ENCODE measurements around the gene ABCA12. TPM values are rescaled to one million over a fixed set of nuclear protein-coding genes. Genes with fewer than 3 reads are reported as not detected.

Gene ABCA12
- total and polyA plus RNA-seq, 2 donors (not counting 3 experiments of a cell fraction or from before 2014, with no cell fraction given): not detected

- dilution Hi-C loops (cut with MboI; ENCODE audit: extremely low pct_ligation_motif_present, low sequenced_read_pairs) (no loop called here), intact Hi-C loops (cut with micrococcal nuclease) (no loop called here)
- Histone ChIP-seq H3K27ac (ENCODE audit: insufficient read depth, low read depth, low read length) (no peak overlapping the region), H3K27me3 (ENCODE audit: control insufficient read depth in 2 of 2, insufficient read depth in 2 of 2, low read length in 2 of 2) (no peaks in the 10 kb centered on the region), H3K9me1 (replicated peaks; ENCODE audit: control insufficient read depth, extremely low read depth, insufficient read depth, low read length) (no peaks in the 10 kb centered on the region), H3K4me1 (ENCODE audit: control insufficient read depth, extremely low read depth, insufficient read depth, low read length) (no peaks in the 10 kb centered on the region), H2AFZ (ENCODE audit: low read depth, low read length) (no peak overlapping the region), H3K4me2 (ENCODE audit: insufficient read depth, low read length) (no peak overlapping the region), H3K36me3 (ENCODE audit: control insufficient read depth in 2 of 2, extremely low read depth in 1 of 2, insufficient read depth in 2 of 2, low read length in 2 of 2) (no peaks in the 10 kb centered on the region), H3K4me3 (replicated peaks in 1 of 3; ENCODE audit: insufficient read depth in 1 of 3, low read depth in 1 of 3, low read length in 3 of 3) (no peak overlapping the region), H4K20me1 (replicated peaks; ENCODE audit: control insufficient read depth, extremely low read depth, insufficient read depth, low read length) (no peaks in the 10 kb centered on the region), H3K79me2 (ENCODE audit: control insufficient read depth, insufficient read depth, low read length) (no peaks in the 10 kb centered on the region), H3K9ac (replicated peaks; ENCODE audit: extremely low read depth, insufficient read depth, low read length) (no peak overlapping the region), H3K9me3 (replicated peaks; ENCODE audit: control insufficient read depth, insufficient read depth, low read length) (no peaks in the 10 kb centered on the region)
- FAIRE-seq (no peak), DNase-seq (ENCODE audit: low read depth, low spot score) (no peak)
- no TSS peak for BruUV-seq (replicated peaks)
- CTCF ChIA-PET: no interaction called here
- POLR2A ChIA-PET: no interaction called here
- no peak for TF ChIP-seq POLR2A (IDR thresholded peaks at IDR 0.05; ENCODE audit: low read depth, low read length)
- TF ChIP-seq GATA2 (IDR thresholded peaks at IDR 0.05; ENCODE audit: insufficient read depth, insufficient read length, low read depth, low read length): no peak
- TF ChIP-seq MAX (IDR thresholded peaks at IDR 0.05; ENCODE audit: insufficient read depth, insufficient read length): no peak
- TF ChIP-seq EZH2 (IDR thresholded peaks at IDR 0.05; ENCODE audit: borderline replicate concordance, low read depth, low read length, severe bottlenecking): no peak
- no peak for TF ChIP-seq CTCF (IDR thresholded peaks at IDR 0.05; ENCODE audit: extremely low read depth in 1 of 2, insufficient read depth in 1 of 2, low read depth in 1 of 2, low read length in 2 of 2)
Observed at GRCh38 chr2:215104226-215104625, 34.2 kb downstream of the ABCA12 start.

GRCh38 chr2:215098875-215099274 is 39.6 kb downstream of the ABCA12 start:
- TF ChIP-seq CTCF (IDR thresholded peaks at IDR 0.05; ENCODE audit: extremely low read depth in 1 of 2, insufficient read depth in 1 of 2, low read depth in 1 of 2, low read length in 2 of 2): no peak
- TF ChIP-seq POLR2AphosphoS5 (IDR thresholded peaks at IDR 0.05; ENCODE audit: insufficient read depth, low read depth, low read length): no peak
- TF ChIP-seq GATA2 (IDR thresholded peaks at IDR 0.05; ENCODE audit: insufficient read depth, insufficient read length, low read depth, low read length): no peak
- TF ChIP-seq JUN (IDR thresholded peaks at IDR 0.05; ENCODE audit: borderline replicate concordance, insufficient read depth, insufficient read length, low read depth): no peak
- no peak for TF ChIP-seq EZH2 (IDR thresholded peaks at IDR 0.05; ENCODE audit: borderline replicate concordance, low read depth, low read length, severe bottlenecking)
- no peak for TF ChIP-seq MAX (IDR thresholded peaks at IDR 0.05; ENCODE audit: insufficient read depth, insufficient read length)
- no peak for TF ChIP-seq FOS (IDR thresholded peaks at IDR 0.05; ENCODE audit: borderline replicate concordance, insufficient read depth, low read length)
- TF ChIP-seq POLR2A (IDR thresholded peaks at IDR 0.05; ENCODE audit: low read depth, low read length): no peak
- no peak for TF ChIP-seq MYC (IDR thresholded peaks at IDR 0.05; ENCODE audit: low read depth, low read length)
- POLR2A ChIA-PET: no interaction called here
- Histone ChIP-seq H3K9ac (replicated peaks; ENCODE audit: extremely low read depth, insufficient read depth, low read length) (no peak overlapping the region), H3K4me3 (replicated peaks in 1 of 3; ENCODE audit: insufficient read depth in 1 of 3, low read depth in 1 of 3, low read length in 3 of 3) (no peak overlapping the region), H4K20me1 (replicated peaks; ENCODE audit: control insufficient read depth, extremely low read depth, insufficient read depth, low read length) (no peaks in the 10 kb centered on the region), H3K27ac (ENCODE audit: insufficient read depth, low read depth, low read length) (no peak overlapping the region), H2AFZ (ENCODE audit: low read depth, low read length) (no peak overlapping the region), H3K9me3 (replicated peaks; ENCODE audit: control insufficient read depth, insufficient read depth, low read length) (no peaks in the 10 kb centered on the region), H3K79me2 (ENCODE audit: control insufficient read depth, insufficient read depth, low read length) (no peaks in the 10 kb centered on the region), H3K27me3 (ENCODE audit: control insufficient read depth in 2 of 2, insufficient read depth in 2 of 2, low read length in 2 of 2) (no peaks in the 10 kb centered on the region), H3K36me3 (ENCODE audit: control insufficient read depth in 2 of 2, extremely low read depth in 1 of 2, insufficient read depth in 2 of 2, low read length in 2 of 2) (no peaks in the 10 kb centered on the region), H3K4me1 (ENCODE audit: control insufficient read depth, extremely low read depth, insufficient read depth, low read length) (no peaks in the 10 kb centered on the region), H3K9me1 (replicated peaks; ENCODE audit: control insufficient read depth, extremely low read depth, insufficient read depth, low read length) (no peaks in the 10 kb centered on the region), H3K4me2 (ENCODE audit: insufficient read depth, low read length) (no peak overlapping the region)
- DNase-seq (ENCODE audit: low read depth, low spot score) (no peak), FAIRE-seq (no peak)
- BruUV-seq (replicated peaks): no TSS peak
- intact Hi-C loops (cut with micrococcal nuclease) (no loop called here), dilution Hi-C loops (cut with MboI; ENCODE audit: extremely low pct_ligation_motif_present, low sequenced_read_pairs) (no loop called here)
- CTCF ChIA-PET: no interaction called here

All from endothelial cell of umbilical vein (primary cell).